Measurements from ENCODE around the gene ACAA1. TPM values are rescaled to one million over a fixed set of nuclear protein-coding genes. Genes with fewer than 3 reads are reported as not detected.
A peak's percentile ranks its signal among the peaks of the same experiment; 100 is the strongest.

ACAA1 gene
- total RNA-seq, 1 experiment from 2014 or later: 24.0 TPM

GRCh38 chr3:38131621-38132369 lies 5.1 kb downstream of the ACAA1 start:
- DNase-seq (ENCODE audit: low spot score): peak; percentile 22
- Histone ChIP-seq H3K27me3 (replicated peaks; ENCODE audit: insufficient read depth, low read depth, low read length, poor library complexity) (no peaks in the 10 kb centered on the region), H3K36me3 (ENCODE audit: insufficient read depth, low read length, poor library complexity, severe bottlenecking) (peaks cover 6% of the 10 kb centered on the region), H3K4me1 (ENCODE audit: insufficient read depth, low read length, poor library complexity, severe bottlenecking) (no peaks in the 10 kb centered on the region), H3K9me3 (ENCODE audit: low read depth, low read length, poor library complexity, severe bottlenecking) (no peaks in the 10 kb centered on the region), H3K4me3 (ENCODE audit: low read depth, low read length, poor library complexity, severe bottlenecking) (no peak overlapping the region), H3K27ac (ENCODE audit: low read depth, low read length, poor library complexity, severe bottlenecking) (no peak overlapping the region)
- TF ChIP-seq EZH2 (IDR thresholded peaks at IDR 0.05; ENCODE audit: borderline replicate concordance, low read depth, low read length, poor library complexity, severe bottlenecking) (no peak), CTCF (conservative IDR thresholded peaks at IDR 0.05; ENCODE audit: low read depth, low read length) (peak; percentile 55)
- ChIA-PET POLR2A (ENCODE audit: low non-redundant PET) (no interaction called here), CTCF (no interaction called here)
- BruUV-seq (replicated peaks): no TSS peak
- intact Hi-C loops (cut with micrococcal nuclease; ENCODE audit: unreplicated experiment): loop anchor here (10.0 kb wide), 1 partner anchor 213 kb away; the partner anchor contains the start of gene XYLB

GRCh38 chr3:38130631-38131065 lies 6.3 kb downstream of the ACAA1 start:
- ChIA-PET POLR2A (ENCODE audit: low non-redundant PET) (no interaction called here), CTCF (no interaction called here)
- TF ChIP-seq EZH2 (IDR thresholded peaks at IDR 0.05; ENCODE audit: borderline replicate concordance, low read depth, low read length, poor library complexity, severe bottlenecking) (no peak), CTCF (conservative IDR thresholded peaks at IDR 0.05; ENCODE audit: low read depth, low read length) (no peak)
- DNase-seq (ENCODE audit: low spot score): no peak
- intact Hi-C loops (cut with micrococcal nuclease; ENCODE audit: unreplicated experiment): loop anchor here (10.0 kb wide), 1 partner anchor 214 kb away; the partner anchor contains the start of gene XYLB
- Histone ChIP-seq H3K27ac (ENCODE audit: low read depth, low read length, poor library complexity, severe bottlenecking) (no peak overlapping the region), H3K9me3 (ENCODE audit: low read depth, low read length, poor library complexity, severe bottlenecking) (no peaks in the 10 kb centered on the region), H3K27me3 (replicated peaks; ENCODE audit: insufficient read depth, low read depth, low read length, poor library complexity) (no peaks in the 10 kb centered on the region), H3K36me3 (ENCODE audit: insufficient read depth, low read length, poor library complexity, severe bottlenecking) (peaks cover 11% of the 10 kb centered on the region), H3K4me1 (ENCODE audit: insufficient read depth, low read length, poor library complexity, severe bottlenecking) (no peaks in the 10 kb centered on the region), H3K4me3 (ENCODE audit: low read depth, low read length, poor library complexity, severe bottlenecking) (no peak overlapping the region)
- BruUV-seq (replicated peaks): no TSS peak

GRCh38 chr3:38129058-38129457 lies 7.9 kb downstream of the ACAA1 start:
- ChIA-PET POLR2A (ENCODE audit: low non-redundant PET) (no interaction called here), CTCF (no interaction called here)
- intact Hi-C loops (cut with micrococcal nuclease; ENCODE audit: unreplicated experiment): no loop called here
- no TSS peak for BruUV-seq (replicated peaks)
- H3K36me3 ChIP-seq (ENCODE audit: insufficient read depth, low read length, poor library complexity, severe bottlenecking): peaks cover 8% of the 10 kb centered on the region
- H3K27ac ChIP-seq (ENCODE audit: low read depth, low read length, poor library complexity, severe bottlenecking): no peak overlapping the region
- H3K9me3 ChIP-seq (ENCODE audit: low read depth, low read length, poor library complexity, severe bottlenecking): no peaks in the 10 kb centered on the region
- no peak for DNase-seq (ENCODE audit: low spot score)
- TF ChIP-seq CTCF (conservative IDR thresholded peaks at IDR 0.05; ENCODE audit: low read depth, low read length) (no peak), EZH2 (IDR thresholded peaks at IDR 0.05; ENCODE audit: borderline replicate concordance, low read depth, low read length, poor library complexity, severe bottlenecking) (no peak)
- no peaks in the 10 kb centered on the region for H3K27me3 ChIP-seq (replicated peaks; ENCODE audit: insufficient read depth, low read depth, low read length, poor library complexity)
- no peaks in the 10 kb centered on the region for H3K4me1 ChIP-seq (ENCODE audit: insufficient read depth, low read length, poor library complexity, severe bottlenecking)
- H3K4me3 ChIP-seq (ENCODE audit: low read depth, low read length, poor library complexity, severe bottlenecking): no peak overlapping the region

Data from A673 (cell line).